RWPE2 (cell line): Measurements from ENCODE around the gene AR.

Experiments
- ATAC-seq: fragments of 200-7000 bp; cut with Tn5 transposase; 3 replicates; pipeline ENCODE4 v1.9.1; 2021; ENCODE audit warnings: low read depth
- DNase-seq: peaks from one replicate; pipeline ENCODE4 v3.0.0-alpha.2; 2020; ENCODE audit warnings: low spot score
- H3K27ac ChIP-seq: fragments of 450-650 bp; 2 replicates; pipeline ENCODE4 v1.5.1; 2017; ENCODE audit warnings: mild to moderate bottlenecking; ENCODE audit not compliant: poor library complexity, severe bottlenecking
- H3K27me3 ChIP-seq: fragments of 250-450 bp; sonication (Bioruptor Pico); 2 replicates; pipeline ENCODE4 v1.5.1; 2021; ENCODE audit warnings: mild to moderate bottlenecking, moderate library complexity; ENCODE audit not compliant: insufficient read depth, poor library complexity, severe bottlenecking
- H3K36me3 ChIP-seq: fragments of 250-450 bp; sonication (Bioruptor Pico); 2 replicates; pipeline ENCODE4 v1.5.1; 2020; ENCODE audit warnings: low read depth, mild to moderate bottlenecking, moderate library complexity
- H3K4me1 ChIP-seq: fragments of 250-450 bp; sonication (Bioruptor Pico); 2 replicates; pipeline ENCODE4 v1.5.1; 2021; ENCODE audit warnings: mild to moderate bottlenecking, moderate library complexity; ENCODE audit not compliant: insufficient read depth, poor library complexity, severe bottlenecking
- H3K4me3 ChIP-seq: fragments of 250-450 bp; sonication (Bioruptor Pico); 2 replicates; pipeline ENCODE4 v1.5.1; 2021; ENCODE audit warnings: mild to moderate bottlenecking, moderate library complexity; ENCODE audit not compliant: severe bottlenecking
- H3K9me3 ChIP-seq: fragments of 250-450 bp; sonication (Bioruptor Pico); 2 replicates; pipeline ENCODE4 v1.5.1; 2021; ENCODE audit warnings: mild to moderate bottlenecking, moderate library complexity; ENCODE audit not compliant: severe bottlenecking
- TF ChIP-seq, protein P1 (sequence below): fragments of 450-650 bp; IDR thresholded peaks from one replicate; pipeline ENCODE4 v1.5.1; 2017; ENCODE audit warnings: mild to moderate bottlenecking, moderate library complexity; ENCODE audit not compliant: poor library complexity, severe bottlenecking

Gene AR

DNA sequence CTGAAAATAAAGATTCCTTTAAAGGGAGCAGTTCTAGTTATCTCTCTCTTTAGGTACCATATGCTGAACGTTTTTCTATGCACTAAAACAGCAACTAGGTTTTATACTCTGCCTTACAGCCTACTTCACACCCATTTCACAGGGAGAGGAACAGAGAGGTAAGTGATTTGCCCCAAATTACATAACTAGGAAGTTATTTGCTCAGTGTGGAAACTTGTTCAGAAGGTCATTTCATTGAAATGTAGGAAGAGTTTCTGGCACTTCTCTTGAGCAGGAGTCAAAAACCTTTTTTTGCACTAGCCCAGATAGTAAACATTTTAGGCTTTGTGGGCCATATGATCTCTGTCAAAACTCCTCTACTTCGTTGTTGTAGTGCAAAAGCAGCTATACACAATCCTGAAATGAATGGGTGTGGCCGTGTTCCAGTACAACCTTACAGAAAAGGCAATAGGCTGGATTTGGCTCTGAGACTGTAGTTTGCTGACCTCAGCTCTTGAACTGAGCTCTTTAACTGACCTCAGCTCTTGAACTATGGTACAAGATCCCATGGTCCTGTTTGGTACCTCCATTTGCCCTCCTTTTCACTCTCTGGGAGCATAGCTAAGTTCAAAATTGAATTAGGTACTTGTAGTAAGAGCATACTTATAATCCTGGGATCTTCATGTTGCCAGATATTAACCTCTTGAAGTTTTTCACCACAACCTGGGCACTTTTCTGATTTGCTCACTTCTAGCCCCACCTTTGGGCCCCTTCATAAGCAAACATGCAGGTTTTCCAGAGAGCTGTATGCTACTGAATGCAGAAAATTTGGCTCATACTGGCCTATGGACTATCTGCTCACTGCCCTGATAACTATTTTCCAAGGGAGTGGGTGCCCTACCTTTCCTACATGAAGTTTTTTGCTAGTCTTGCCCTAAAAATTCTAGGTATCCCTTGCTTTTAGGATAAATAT, 53.3 kb downstream of the AR start:
- Histone ChIP-seq H3K4me3 (no peak overlapping the region), H3K4me1 (no peaks in the 10 kb centered on the region), H3K27ac (no peak overlapping the region), H3K27me3 (no peaks in the 10 kb centered on the region), H3K9me3 (no peaks in the 10 kb centered on the region), H3K36me3 (no peaks in the 10 kb centered on the region)
- ATAC-seq (no peak), DNase-seq (no peak)
- TF ChIP-seq, protein P1, sequence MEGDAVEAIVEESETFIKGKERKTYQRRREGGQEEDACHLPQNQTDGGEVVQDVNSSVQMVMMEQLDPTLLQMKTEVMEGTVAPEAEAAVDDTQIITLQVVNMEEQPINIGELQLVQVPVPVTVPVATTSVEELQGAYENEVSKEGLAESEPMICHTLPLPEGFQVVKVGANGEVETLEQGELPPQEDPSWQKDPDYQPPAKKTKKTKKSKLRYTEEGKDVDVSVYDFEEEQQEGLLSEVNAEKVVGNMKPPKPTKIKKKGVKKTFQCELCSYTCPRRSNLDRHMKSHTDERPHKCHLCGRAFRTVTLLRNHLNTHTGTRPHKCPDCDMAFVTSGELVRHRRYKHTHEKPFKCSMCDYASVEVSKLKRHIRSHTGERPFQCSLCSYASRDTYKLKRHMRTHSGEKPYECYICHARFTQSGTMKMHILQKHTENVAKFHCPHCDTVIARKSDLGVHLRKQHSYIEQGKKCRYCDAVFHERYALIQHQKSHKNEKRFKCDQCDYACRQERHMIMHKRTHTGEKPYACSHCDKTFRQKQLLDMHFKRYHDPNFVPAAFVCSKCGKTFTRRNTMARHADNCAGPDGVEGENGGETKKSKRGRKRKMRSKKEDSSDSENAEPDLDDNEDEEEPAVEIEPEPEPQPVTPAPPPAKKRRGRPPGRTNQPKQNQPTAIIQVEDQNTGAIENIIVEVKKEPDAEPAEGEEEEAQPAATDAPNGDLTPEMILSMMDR = no peak

DNA sequence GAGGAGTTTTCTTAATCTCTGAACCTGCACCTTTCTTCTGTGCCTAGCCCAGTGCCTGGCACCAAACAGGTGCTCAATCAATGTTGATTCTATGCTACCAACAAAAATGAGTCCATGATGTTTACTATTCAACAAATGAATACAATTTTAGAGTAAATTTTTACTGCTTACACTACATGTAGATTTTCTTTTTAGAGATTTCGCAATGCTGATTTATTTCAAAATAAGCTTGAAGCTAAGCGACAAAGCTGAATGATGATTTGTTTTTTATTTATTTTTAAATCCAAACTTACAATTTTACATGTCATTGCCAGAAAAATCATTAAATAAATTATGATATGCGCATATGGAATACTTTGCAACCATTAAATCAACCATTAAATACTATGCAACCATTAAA, 55.7 kb downstream of the AR start:
- H3K4me3 ChIP-seq = no peak overlapping the region
- DNase-seq (no peak), ATAC-seq (no peak)
- TF ChIP-seq, protein P1 = no peak
- no peaks in the 10 kb centered on the region for H3K9me3 ChIP-seq
- H3K4me1 ChIP-seq = no peaks in the 10 kb centered on the region
- H3K36me3 ChIP-seq = no peaks in the 10 kb centered on the region
- no peaks in the 10 kb centered on the region for H3K27me3 ChIP-seq
- H3K27ac ChIP-seq = no peak overlapping the region

DNA sequence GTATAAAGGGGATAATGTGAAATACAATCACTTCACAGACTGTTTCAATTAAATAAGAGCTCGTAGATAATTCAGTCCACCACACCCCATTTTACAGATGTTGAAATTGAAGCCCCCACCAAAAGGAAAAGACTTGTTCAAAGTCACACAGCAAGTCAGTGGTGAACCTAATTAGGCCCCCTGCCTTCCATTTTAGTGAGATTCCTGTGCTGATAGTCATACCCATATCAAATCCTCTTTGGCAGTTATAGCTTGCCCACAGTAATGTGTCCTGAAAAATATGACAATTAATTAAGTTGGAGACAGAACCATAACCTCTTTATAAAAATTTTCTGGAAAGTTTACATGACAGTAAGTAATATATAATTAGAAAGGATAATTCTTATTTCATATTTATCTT, 58.0 kb downstream of the AR start:
- Histone ChIP-seq H3K27ac (no peak overlapping the region), H3K4me3 (no peak overlapping the region), H3K27me3 (no peaks in the 10 kb centered on the region), H3K9me3 (no peaks in the 10 kb centered on the region), H3K36me3 (no peaks in the 10 kb centered on the region), H3K4me1 (no peaks in the 10 kb centered on the region)
- TF ChIP-seq, protein P1 = no peak
- DNase-seq (no peak), ATAC-seq (no peak)

DNA sequence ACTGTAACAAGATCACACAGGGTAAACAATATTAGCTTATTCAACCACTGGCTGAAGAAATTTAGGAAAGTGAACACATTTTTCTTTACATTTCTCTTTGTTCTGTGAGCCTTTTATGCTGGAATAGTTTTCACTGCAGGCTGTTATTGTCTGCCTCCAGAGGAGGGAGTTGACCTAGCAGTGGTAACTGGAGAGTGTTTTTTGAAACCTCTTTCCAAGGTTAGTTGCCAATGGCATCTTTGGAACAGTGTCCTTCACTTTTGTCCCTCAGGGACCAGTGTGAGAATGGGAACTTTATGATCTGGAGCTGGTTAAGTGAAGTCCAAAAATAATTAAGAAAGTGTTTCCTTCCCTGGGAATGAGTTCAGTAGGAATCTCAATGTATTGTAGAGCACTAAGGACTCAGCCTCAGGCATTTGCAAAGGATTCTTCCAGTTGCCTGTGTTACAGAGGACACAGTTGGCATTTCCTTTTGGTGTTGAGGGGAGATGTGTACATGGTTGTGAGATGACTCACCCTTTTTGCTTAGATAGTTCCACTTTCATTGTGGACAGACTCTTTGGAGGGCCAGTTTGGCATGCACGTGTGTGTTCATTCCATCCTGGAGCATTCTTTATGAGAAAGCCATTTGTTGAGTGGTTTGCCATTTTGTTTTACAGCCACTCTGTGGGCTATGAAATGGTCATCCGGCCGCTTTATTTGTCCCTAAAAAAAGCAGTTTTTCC, 61.3 kb downstream of the AR start:
- TF ChIP-seq, protein P1 = no peak
- DNase-seq = no peak

DNA sequence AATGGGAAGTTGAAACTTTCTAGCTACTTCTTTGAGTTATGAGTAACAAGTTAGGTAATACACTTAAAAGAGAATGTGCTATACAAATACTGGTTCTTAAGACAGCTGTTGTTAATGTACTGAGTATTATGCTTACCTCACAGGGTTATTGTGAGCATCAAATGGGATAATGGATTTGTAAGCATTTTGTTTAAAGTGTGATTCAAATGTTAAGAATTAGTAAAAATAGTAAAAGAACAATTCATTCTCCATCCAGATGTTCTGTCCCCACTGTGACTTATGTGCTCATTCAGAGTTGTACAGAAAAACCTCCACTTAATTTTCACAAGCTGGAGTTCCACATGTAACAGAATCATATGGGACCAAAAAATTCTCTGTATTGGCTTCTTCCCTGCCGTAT, 63.6 kb downstream of the AR start:
- TF ChIP-seq, protein P1 = no peak

More for the DNA sequence above, 61.3 kb downstream of the AR start:
- H3K4me1 ChIP-seq = no peaks in the 10 kb centered on the region
- peak; percentile 74 for ATAC-seq
- no peaks in the 10 kb centered on the region for H3K36me3 ChIP-seq
- H3K4me3 ChIP-seq = no peak overlapping the region
- no peaks in the 10 kb centered on the region for H3K9me3 ChIP-seq
- H3K27me3 ChIP-seq = no peaks in the 10 kb centered on the region
- H3K27ac ChIP-seq = peak overlapping the region; percentile 36

More for the DNA sequence above, 63.6 kb downstream of the AR start:
- Histone ChIP-seq H3K27me3 (no peaks in the 10 kb centered on the region), H3K9me3 (no peaks in the 10 kb centered on the region), H3K4me3 (no peak overlapping the region), H3K36me3 (no peaks in the 10 kb centered on the region), H3K27ac (no peak overlapping the region), H3K4me1 (no peaks in the 10 kb centered on the region)
- DNase-seq (no peak), ATAC-seq (no peak)
